HUES64 (cell line): ENCODE data around the gene PIM3.

Source experiments
- H3K27ac ChIP-seq: 2 replicates; pipeline ENCODE4 v1.7.0; 2013; ENCODE audit warnings: low read depth, low read length, inconsistent platforms
- H3K27me3 ChIP-seq: 2 replicates; pipeline ENCODE4 v1.6.1; 2013; ENCODE audit warnings: mild to moderate bottlenecking, low read length; ENCODE audit not compliant: insufficient read depth
- H3K36me3 ChIP-seq: 2 replicates; pipeline ENCODE4 v1.6.1; 2013; ENCODE audit warnings: mild to moderate bottlenecking, low read length; ENCODE audit not compliant: insufficient read depth
- H3K4me1 ChIP-seq: 2 replicates; pipeline ENCODE4 v1.6.1; 2013; ENCODE audit warnings: mild to moderate bottlenecking, low read length, moderate library complexity; ENCODE audit not compliant: insufficient read depth
- H3K4me3 ChIP-seq: 2 replicates; pipeline ENCODE4 v1.5.1; 2013; ENCODE audit warnings: mild to moderate bottlenecking, low read length, moderate library complexity
- H3K9ac ChIP-seq: 2 replicates; pipeline ENCODE4 v1.6.1; 2013; ENCODE audit warnings: mild to moderate bottlenecking, low read depth, low read length
- H3K9me3 ChIP-seq: 2 replicates; pipeline ENCODE4 v1.6.1; 2013; ENCODE audit warnings: low read depth, low read length; ENCODE audit not compliant: insufficient read depth
- WGBS: fragments of 150-250, 120-280 bp; methylation state at CpG from one replicate; pipeline ENCODE4 v1.1.7; 2013; ENCODE audit warnings: missing lambda C conversion rate; 5-methylcytosine and 5-hydroxymethylcytosine counted together

The PIM3 gene

DNA sequence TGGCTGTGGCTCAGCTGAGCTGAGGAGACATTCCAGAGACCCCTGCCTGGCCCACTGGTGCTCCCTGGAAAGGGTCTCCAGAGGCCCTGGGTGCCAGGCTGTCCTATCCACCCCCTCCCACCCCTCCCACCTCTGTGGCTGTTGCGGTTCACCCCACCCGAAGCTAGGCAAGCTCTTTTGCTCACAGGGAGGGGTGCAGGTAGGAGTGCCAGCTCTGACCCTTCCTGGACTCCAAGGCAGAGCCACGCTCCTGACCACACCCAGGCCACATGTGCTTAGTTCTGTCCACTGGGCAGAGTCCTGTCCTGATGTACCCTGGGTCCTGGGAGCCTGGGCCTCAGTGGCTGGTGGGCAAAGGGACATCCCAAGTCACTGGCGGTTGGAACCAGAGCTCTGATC lies 35.5 kb downstream of the PIM3 start:
- Histone ChIP-seq H3K27me3 (peaks cover 20% of the 10 kb centered on the region), H3K4me3 (no peak overlapping the region), H3K27ac (no peak overlapping the region), H3K9ac (no peak overlapping the region), H3K4me1 (no peaks in the 10 kb centered on the region), H3K9me3 (peaks cover 6% of the 10 kb centered on the region; the same call in 1 of the 2 replicates), H3K36me3 (no peaks in the 10 kb centered on the region)
- 93% methylated on average over 4 of the region's 4 CpGs for WGBS

- H3K9me3 ChIP-seq, result peaks cover under 1% of the 10 kb centered on the region; the same call in 1 of the 2 replicates
- WGBS, result 83% methylated on average over 18 of the region's 19 CpGs
- no peaks in the 10 kb centered on the region for H3K36me3 ChIP-seq
- H3K9ac ChIP-seq, result no peak overlapping the region
- H3K27me3 ChIP-seq, result peaks cover 25% of the 10 kb centered on the region
- H3K4me1 ChIP-seq, result no peaks in the 10 kb centered on the region
- H3K27ac ChIP-seq, result no peak overlapping the region
- H3K4me3 ChIP-seq, result no peak overlapping the region
Measured at GRCh38 chr22:49996518-49997250, 36.1 kb downstream of the PIM3 start.

DNA sequence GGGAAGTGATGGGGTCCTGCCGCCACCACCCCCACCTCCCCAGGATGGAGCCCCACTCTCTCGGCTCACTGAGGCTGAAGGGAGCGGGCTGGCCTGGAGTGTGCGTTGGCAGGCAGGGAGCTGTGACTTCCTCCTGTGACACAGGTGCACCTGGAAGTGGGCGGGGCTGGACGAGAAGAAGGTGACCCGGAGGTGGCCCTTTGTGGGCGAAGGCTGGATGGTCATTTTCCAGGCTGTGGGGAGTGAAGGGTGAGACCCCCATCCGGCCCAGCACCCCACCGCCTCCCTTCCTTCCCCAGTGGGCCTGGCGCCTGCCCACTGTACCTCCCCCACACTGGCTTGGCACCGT lies 36.7 kb downstream of the PIM3 start:
- H3K27ac ChIP-seq, result no peak overlapping the region
- peaks cover 28% of the 10 kb centered on the region for H3K27me3 ChIP-seq
- no peaks in the 10 kb centered on the region for H3K9me3 ChIP-seq
- H3K36me3 ChIP-seq, result no peaks in the 10 kb centered on the region
- 88% methylated on average over 11 of the region's 12 CpGs for WGBS
- no peak overlapping the region for H3K4me3 ChIP-seq
- no peaks in the 10 kb centered on the region for H3K4me1 ChIP-seq
- H3K9ac ChIP-seq, result no peak overlapping the region

- 93% methylated on average over 21 of the region's 21 CpGs for WGBS
- Histone ChIP-seq H3K9me3 (no peaks in the 10 kb centered on the region), H3K36me3 (no peaks in the 10 kb centered on the region), H3K27ac (no peak overlapping the region), H3K4me3 (no peak overlapping the region), H3K4me1 (no peaks in the 10 kb centered on the region), H3K27me3 (peaks cover 28% of the 10 kb centered on the region), H3K9ac (no peak overlapping the region)
Measured at GRCh38 chr22:49997932-49998717, 37.6 kb downstream of the PIM3 start.

DNA sequence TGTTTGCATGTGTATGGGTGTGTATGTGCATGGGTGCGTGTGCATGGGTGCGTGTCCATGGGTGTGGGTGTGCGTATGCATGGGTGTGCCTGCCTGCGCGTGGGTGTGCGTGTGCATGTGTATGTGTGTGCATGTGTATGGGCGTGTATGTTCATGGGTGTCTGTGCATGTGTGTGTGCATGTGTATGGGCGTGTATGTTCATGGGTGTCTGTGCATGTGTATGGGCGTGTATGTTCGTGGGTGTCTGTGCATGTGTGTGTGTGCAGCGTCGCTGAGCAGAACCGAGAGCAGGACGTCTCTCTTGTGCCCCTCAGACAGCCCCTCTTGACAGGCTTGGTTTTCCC lies 38.1 kb downstream of the PIM3 start:
- Histone ChIP-seq H3K4me3 (peak overlapping the region; percentile 56; the same call in 1 of the 2 replicates), H3K4me1 (no peaks in the 10 kb centered on the region), H3K9ac (no peak overlapping the region), H3K9me3 (no peaks in the 10 kb centered on the region), H3K27ac (no peak overlapping the region), H3K27me3 (peaks cover 28% of the 10 kb centered on the region), H3K36me3 (no peaks in the 10 kb centered on the region)
- WGBS, result 95% methylated on average over 14 of the region's 14 CpGs

- Histone ChIP-seq H3K27me3 (peaks cover 28% of the 10 kb centered on the region), H3K4me3 (peak overlapping the region; percentile 56), H3K9me3 (no peaks in the 10 kb centered on the region), H3K9ac (peak overlapping the region; percentile 40; the same call in 1 of the 2 replicates), H3K27ac (no peak overlapping the region), H3K4me1 (no peaks in the 10 kb centered on the region), H3K36me3 (no peaks in the 10 kb centered on the region)
- 10% methylated on average over 57 of the region's 70 CpGs for WGBS
Measured at GRCh38 chr22:49999063-49999945, 38.7 kb downstream of the PIM3 start.

DNA sequence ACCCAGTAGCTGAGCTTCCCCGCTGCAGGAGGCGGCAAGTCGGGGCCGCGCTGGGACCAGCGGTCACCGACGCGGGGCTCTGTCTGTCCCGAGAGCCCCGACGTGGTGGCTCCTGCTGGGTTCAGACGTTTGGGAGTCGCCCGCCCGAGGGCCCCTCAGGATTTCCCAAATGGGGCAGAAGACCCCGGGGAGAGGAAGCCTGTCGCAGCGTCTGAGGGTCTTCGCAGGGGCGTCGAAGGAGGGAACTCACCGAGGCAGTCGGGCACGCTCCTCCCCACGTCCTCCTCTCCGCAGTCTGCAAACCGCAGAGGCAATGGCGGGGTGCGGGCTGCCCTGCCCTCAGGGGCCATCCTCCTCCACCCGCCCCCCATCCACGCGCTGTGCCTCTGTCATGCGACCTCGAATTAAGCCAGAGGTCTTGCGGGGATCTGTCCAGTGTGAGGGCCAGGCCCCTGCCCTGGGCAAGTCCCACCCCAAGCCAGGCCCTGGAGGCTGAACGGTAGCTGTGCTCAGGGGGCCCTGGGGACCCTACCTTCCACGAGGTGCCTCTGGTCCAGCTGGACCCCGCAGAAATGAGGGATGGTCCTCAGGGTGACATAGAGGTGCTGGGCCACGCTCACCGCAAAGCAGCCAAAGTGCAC lies 39.5 kb downstream of the PIM3 start:
- peak overlapping the region; percentile 55 for H3K4me3 ChIP-seq
- no peaks in the 10 kb centered on the region for H3K4me1 ChIP-seq
- H3K27ac ChIP-seq, result no peak overlapping the region
- 31% methylated on average over 41 of the region's 41 CpGs for WGBS
- H3K27me3 ChIP-seq, result peaks cover 28% of the 10 kb centered on the region
- no peaks in the 10 kb centered on the region for H3K36me3 ChIP-seq
- H3K9me3 ChIP-seq, result no peaks in the 10 kb centered on the region
- peak overlapping the region; percentile 40; the same call in 1 of the 2 replicates for H3K9ac ChIP-seq

- 93% methylated on average over 32 of the region's 32 CpGs for WGBS
- Histone ChIP-seq H3K36me3 (no peaks in the 10 kb centered on the region), H3K27me3 (peaks cover 28% of the 10 kb centered on the region), H3K4me3 (no peak overlapping the region), H3K27ac (no peak overlapping the region), H3K9me3 (no peaks in the 10 kb centered on the region), H3K4me1 (no peaks in the 10 kb centered on the region), H3K9ac (no peak overlapping the region)
Measured at GRCh38 chr22:50000587-50001387, 40.2 kb downstream of the PIM3 start.

GRCh38 chr22:50001388-50002231 lies 41.0 kb downstream of the PIM3 start:
- no peak overlapping the region for H3K27ac ChIP-seq
- H3K4me3 ChIP-seq, result no peak overlapping the region
- peaks cover 28% of the 10 kb centered on the region for H3K27me3 ChIP-seq
- H3K4me1 ChIP-seq, result no peaks in the 10 kb centered on the region
- H3K36me3 ChIP-seq, result no peaks in the 10 kb centered on the region
- H3K9ac ChIP-seq, result no peak overlapping the region
- WGBS, result 84% methylated on average over 16 of the region's 16 CpGs
- no peaks in the 10 kb centered on the region for H3K9me3 ChIP-seq
